Kidney epithelial cell (primary cell): ENCODE measurements around the gene BMP6. TPM values are rescaled to one million over a fixed set of nuclear protein-coding genes. Genes with fewer than 3 reads are reported as not detected.

Source experiments
- DNase-seq: peaks from one replicate; pipeline ENCODE4 v3.0.0-alpha.2; 2010; ENCODE audit warnings: low read depth
- H3K27me3 ChIP-seq: 2 replicates; pipeline ENCODE4 v1.6.0; 2011; ENCODE audit warnings: low read length; ENCODE audit not compliant: control insufficient read depth, insufficient read depth
- H3K36me3 ChIP-seq: 2 replicates; pipeline ENCODE4 v1.5.1; 2011; ENCODE audit warnings: low read length; ENCODE audit not compliant: control insufficient read depth, insufficient read depth
- H3K4me3 ChIP-seq: 2 replicates; pipeline ENCODE4 v1.5.1; 2011; ENCODE audit warnings: low read depth, mild to moderate bottlenecking, control low read depth, low read length
- CTCF ChIP-seq: IDR thresholded peaks from 2 replicates; pipeline ENCODE4 v1.5.1; 2011; ENCODE audit warnings: mild to moderate bottlenecking, moderate library complexity, low read length, control low read depth, inconsistent platforms; ENCODE audit not compliant: insufficient read depth, poor library complexity, severe bottlenecking
- total RNA-seq: library from RNA; depleted of rRNA; stranded (reverse); fragments of >200 nt; gene quantifications from 2 replicates; pipeline ENCODE4 v1.2.3, GENCODE V29; 2015

BMP6 gene
- total RNA-seq, 1 donor from 2014 or later: 1.1 TPM

- no peak for TF ChIP-seq CTCF
- no peaks in the 10 kb centered on the region for H3K27me3 ChIP-seq
- no peak overlapping the region for H3K4me3 ChIP-seq
- DNase-seq: no peak
- H3K36me3 ChIP-seq: no peaks in the 10 kb centered on the region
These were observed 51.2 kb downstream of the BMP6 start for GRCh38 chr6:7777074-7777473.

GRCh38 chr6:7781240-7781639, 55.3 kb downstream of the BMP6 start:
- no peak for DNase-seq
- no peak for TF ChIP-seq CTCF
- H3K27me3 ChIP-seq: no peaks in the 10 kb centered on the region
- H3K4me3 ChIP-seq: no peak overlapping the region
- no peaks in the 10 kb centered on the region for H3K36me3 ChIP-seq

- H3K4me3 ChIP-seq: no peak overlapping the region
- no peak for TF ChIP-seq CTCF
- DNase-seq: no peak
- H3K27me3 ChIP-seq: peaks cover 2% of the 10 kb centered on the region
- H3K36me3 ChIP-seq: no peaks in the 10 kb centered on the region
These were observed 58.3 kb downstream of the BMP6 start for GRCh38 chr6:7784248-7784647.

- DNase-seq: no peak
- TF ChIP-seq CTCF: no peak
- Histone ChIP-seq H3K4me3 (no peak overlapping the region), H3K27me3 (peaks cover 2% of the 10 kb centered on the region), H3K36me3 (no peaks in the 10 kb centered on the region)
These were observed 58.8 kb downstream of the BMP6 start for GRCh38 chr6:7784706-7785105.

- TF ChIP-seq CTCF: no peak
- DNase-seq: no peak
- Histone ChIP-seq H3K36me3 (no peaks in the 10 kb centered on the region), H3K27me3 (peaks cover 2% of the 10 kb centered on the region), H3K4me3 (no peak overlapping the region)
These were observed 59.5 kb downstream of the BMP6 start for GRCh38 chr6:7785243-7786035.

GRCh38 chr6:7786214-7786661, 60.3 kb downstream of the BMP6 start:
- no peaks in the 10 kb centered on the region for H3K36me3 ChIP-seq
- peaks cover 2% of the 10 kb centered on the region for H3K27me3 ChIP-seq
- no peak for DNase-seq
- no peak overlapping the region for H3K4me3 ChIP-seq
- TF ChIP-seq CTCF: no peak
